Endothelial cell of umbilical vein (primary cell): ENCODE data around the gene TECPR2. TPM values are rescaled to one million over a fixed set of nuclear protein-coding genes. Genes with fewer than 3 reads are reported as not detected.

Experiments used
- BruUV-seq: library from RNA; stranded (reverse); fragments of 400-500 nt; replicated peaks from 2 replicates; lab custom pipeline; 2021; lab: Mats Ljungman, UMichigan
- CTCF ChIA-PET: fragments of 300-600, 350-600 bp; sonication (Branson Sonifier 250); formaldehyde crosslinking; loops from one replicate; lab custom pipeline; 2021; ENCODE audit warnings: antibody characterized with exemption, inconsistent platforms; lab: Charles Lee
- POLR2A ChIA-PET: fragments of 300-600, 350-600 bp; sonication (Branson Sonifier 250); formaldehyde crosslinking; loops from one replicate; lab custom pipeline; 2021; ENCODE audit warnings: antibody characterized with exemption, inconsistent platforms; lab: Charles Lee
- DNase-seq: peaks from one replicate; pipeline ENCODE4 v3.0.0-alpha.2; 2011; ENCODE audit warnings: low read depth, low spot score
- FAIRE-seq: peaks from 2 replicates; lab custom pipeline; 2011; peaks lifted over from hg19 to GRCh38; lab: Jason Lieb, UNC
- H2AFZ ChIP-seq: 2 replicates; pipeline ENCODE4 v1.6.0; 2012; ENCODE audit warnings: low read depth, low read length, control low read depth, inconsistent platforms
- H3K27ac ChIP-seq: 2 replicates; pipeline ENCODE4 v1.5.1; 2011; ENCODE audit warnings: low read depth, mild to moderate bottlenecking, control low read depth, low read length, moderate library complexity; ENCODE audit not compliant: insufficient read depth
- H3K27me3 ChIP-seq, 2 experiments: 2 replicates each; pipeline versions ENCODE4 v1.6.0 to v1.6.1; 2011; ENCODE audit warnings: low read length in 2 of 2, mixed read lengths in 1 of 2; ENCODE audit not compliant: control insufficient read depth in 2 of 2, insufficient read depth in 2 of 2
- H3K36me3 ChIP-seq, 2 experiments: 2 replicates in 1 of 2; 3 replicates in 1 of 2; pipeline ENCODE4 v1.5.1; 2011; ENCODE audit warnings: low read length in 2 of 2, mild to moderate bottlenecking in 1 of 2, moderate library complexity in 1 of 2; ENCODE audit not compliant: control insufficient read depth in 2 of 2, insufficient read depth in 2 of 2; ENCODE audit errors: extremely low read depth in 1 of 2
- H3K4me1 ChIP-seq: 3 replicates; pipeline ENCODE4 v1.5.1; 2011; ENCODE audit warnings: mild to moderate bottlenecking, low read length; ENCODE audit not compliant: control insufficient read depth, insufficient read depth; ENCODE audit errors: extremely low read depth
- H3K4me2 ChIP-seq: 2 replicates; pipeline ENCODE4 v1.6.1; 2011; ENCODE audit warnings: low read length, control low read depth, mixed read lengths; ENCODE audit not compliant: insufficient read depth
- H3K4me3 ChIP-seq, 3 experiments: fragments of 200-600 bp in 1 of 3; sonication (generic), shearing (Covaris generic) in 1 of 3; replicated peaks in 1 of 3; 2 replicates each; pipeline ENCODE4 v1.5.1; 2011 to 2016; ENCODE audit warnings: control low read depth in 3 of 3, low read length in 3 of 3, mild to moderate bottlenecking in 2 of 3, inconsistent platforms in 1 of 3, low read depth in 1 of 3, moderate library complexity in 1 of 3; ENCODE audit not compliant: insufficient read depth in 1 of 3
- H3K79me2 ChIP-seq: 2 replicates; pipeline ENCODE4 v1.6.0; 2012; ENCODE audit warnings: low read length, inconsistent platforms; ENCODE audit not compliant: control insufficient read depth, insufficient read depth
- H3K9ac ChIP-seq: replicated peaks from 2 replicates; pipeline ENCODE3; 2011; ENCODE audit warnings: low read length, control low read depth; ENCODE audit not compliant: insufficient read depth; ENCODE audit errors: extremely low read depth
- H3K9me1 ChIP-seq: replicated peaks from 3 replicates; pipeline ENCODE4 v1.6.0; 2011; ENCODE audit warnings: mild to moderate bottlenecking, low read length; ENCODE audit not compliant: control insufficient read depth, insufficient read depth; ENCODE audit errors: extremely low read depth
- H3K9me3 ChIP-seq: replicated peaks from 2 replicates; pipeline ENCODE4 v1.5.1; 2012; ENCODE audit warnings: low read length, inconsistent platforms; ENCODE audit not compliant: control insufficient read depth, insufficient read depth
- H4K20me1 ChIP-seq: replicated peaks from 2 replicates; pipeline ENCODE3; 2011; ENCODE audit warnings: mild to moderate bottlenecking, low read length; ENCODE audit not compliant: control insufficient read depth, insufficient read depth; ENCODE audit errors: extremely low read depth
- EZH2 ChIP-seq: IDR thresholded peaks from 2 replicates; pipeline ENCODE4 v1.6.1; 2012; ENCODE audit warnings: borderline replicate concordance, low read depth, mild to moderate bottlenecking, moderate library complexity, low read length, inconsistent platforms; ENCODE audit not compliant: severe bottlenecking
- FOS ChIP-seq: IDR thresholded peaks from 2 replicates; pipeline ENCODE4 v1.6.1; 2011; ENCODE audit warnings: mild to moderate bottlenecking, low read length, moderate library complexity, borderline replicate concordance; ENCODE audit not compliant: insufficient read depth
- GATA2 ChIP-seq: IDR thresholded peaks from 2 replicates; pipeline ENCODE4 v1.7.0; 2011; ENCODE audit warnings: low read depth, mild to moderate bottlenecking, moderate library complexity, mixed read lengths, low read length; ENCODE audit not compliant: insufficient read length, insufficient read depth
- JUN ChIP-seq: IDR thresholded peaks from 2 replicates; pipeline ENCODE4 v1.6.1; 2011; ENCODE audit warnings: borderline replicate concordance, low read depth; ENCODE audit not compliant: insufficient read length, insufficient read depth
- MAX ChIP-seq: IDR thresholded peaks from 2 replicates; pipeline ENCODE4 v1.6.1; 2011; ENCODE audit not compliant: insufficient read depth, insufficient read length
- MYC ChIP-seq: IDR thresholded peaks from one replicate; pipeline ENCODE4 v1.6.1; 2011; ENCODE audit warnings: mild to moderate bottlenecking, low read depth, low read length
- POLR2A ChIP-seq: IDR thresholded peaks from 2 replicates; pipeline ENCODE4 v1.6.1; 2012; ENCODE audit warnings: low read depth, mild to moderate bottlenecking, control low read depth, low read length
- POLR2AphosphoS5 ChIP-seq: IDR thresholded peaks from 2 replicates; pipeline ENCODE4 v1.6.1; 2012; ENCODE audit warnings: low read depth, mild to moderate bottlenecking, control low read depth, low read length, moderate library complexity; ENCODE audit not compliant: insufficient read depth
- dilution Hi-C: fragments of 300-500 bp; cut with MboI; formaldehyde crosslinking; loops from one replicate; pipeline ENCODE4 v1.15.0; 2019; ENCODE audit warnings: low sequenced_read_pairs; ENCODE audit not compliant: extremely low pct_ligation_motif_present
- intact Hi-C: fragments of 100-400 bp; cut with micrococcal nuclease; formaldehyde crosslinking; loops from one replicate; pipeline ENCODE4 v1.10.0; 2022
- polyA plus RNA-seq, 4 experiments: library from polyadenylated mRNA; depleted of rRNA in 3 of 4; stranded (reverse) in 3 of 4; unstranded in 1 of 4; fragments of >200 nt; gene quantifications; 2 replicates each; pipeline versions ENCODE4 v1.2.1 to v1.2.3, GENCODE V29; 2011 to 2012; ENCODE audit warnings: missing spikeins in 1 of 4
- total RNA-seq: library from RNA; stranded (reverse); gene quantifications from 2 replicates; pipeline ENCODE4 v1.2.3, GENCODE V29; 2021

TECPR2 gene
- total and polyA plus RNA-seq, 2 donors (not counting 3 experiments of a cell fraction or from before 2014, with no cell fraction given) = 8.9 to 21.5 TPM

GRCh38 chr14:102374264-102374663 lies 11.5 kb downstream of the TECPR2 start:
- Histone ChIP-seq H3K27me3 (no peaks in the 10 kb centered on the region), H2AFZ (no peak overlapping the region), H3K79me2 (peaks cover 5% of the 10 kb centered on the region), H4K20me1 (peaks cover 3% of the 10 kb centered on the region), H3K9ac (no peak overlapping the region), H3K36me3 (peaks cover 2 to 4% of the 10 kb centered on the region in 2 experiments), H3K4me3 (no peak overlapping the region), H3K27ac (no peak overlapping the region), H3K9me3 (no peaks in the 10 kb centered on the region), H3K4me2 (no peak overlapping the region), H3K4me1 (no peaks in the 10 kb centered on the region), H3K9me1 (no peaks in the 10 kb centered on the region)
- POLR2A ChIA-PET = no interaction called here
- CTCF ChIA-PET = no interaction called here
- no TSS peak for BruUV-seq
- dilution Hi-C loops = no loop called here
- FAIRE-seq (no peak), DNase-seq (no peak)
- intact Hi-C loops = no loop called here
- TF ChIP-seq POLR2A (no peak), JUN (no peak), MAX (no peak), EZH2 (no peak), GATA2 (no peak), POLR2AphosphoS5 (no peak), MYC (no peak), FOS (no peak)

- POLR2A ChIA-PET = no interaction called here
Observed at GRCh38 chr14:102375119-102375518, 12.4 kb downstream of the TECPR2 start.

More at GRCh38 chr14:102375119-102375518, 12.4 kb downstream of the TECPR2 start:
- Histone ChIP-seq H4K20me1 (peaks cover 3% of the 10 kb centered on the region), H3K36me3 (peaks cover 2 to 5% of the 10 kb centered on the region in 2 experiments), H3K9ac (no peak overlapping the region), H3K9me3 (no peaks in the 10 kb centered on the region), H3K27me3 (no peaks in the 10 kb centered on the region), H3K27ac (no peak overlapping the region), H3K4me1 (no peaks in the 10 kb centered on the region), H2AFZ (no peak overlapping the region), H3K9me1 (no peaks in the 10 kb centered on the region), H3K4me3 (no peak overlapping the region), H3K79me2 (peaks cover 5% of the 10 kb centered on the region), H3K4me2 (no peak overlapping the region)
- BruUV-seq = no TSS peak
- FAIRE-seq (peak; percentile 26), DNase-seq (no peak)
- dilution Hi-C loops = no loop called here
- intact Hi-C loops = no loop called here
- TF ChIP-seq EZH2 (no peak), FOS (no peak), POLR2AphosphoS5 (no peak)
- CTCF ChIA-PET = no interaction called here
